Epithelial cell of prostate (primary cell): ENCODE data around the gene BRWD1.
"Not testable (repeated sequence)": the region's sequence is repeated elsewhere in the genome, so short reads cannot be mapped to it uniquely, and the experiment has no call there.

ENCODE experiments used
- DNase-seq: peaks from one replicate; pipeline ENCODE4 v3.0.0-alpha.2; 2011; ENCODE audit warnings: low read depth, low spot score
- H3K27ac ChIP-seq: fragments of 450-650 bp; 2 replicates; pipeline ENCODE4 v1.5.1; 2017; ENCODE audit warnings: mild to moderate bottlenecking

Gene BRWD1

GRCh38 chr21:39144191-39144590, 169.2 kb downstream of the BRWD1 start:
- H3K27ac ChIP-seq = no peak overlapping the region
- no peak for DNase-seq

- DNase-seq = no peak
- H3K27ac ChIP-seq = no peak overlapping the region
These were observed 170.5 kb downstream of the BRWD1 start for GRCh38 chr21:39142972-39143371.

GRCh38 chr21:39141502-39141901, 171.9 kb downstream of the BRWD1 start:
- no peak for DNase-seq
- H3K27ac ChIP-seq = no peak overlapping the region

- H3K27ac ChIP-seq = no peak overlapping the region
- no peak for DNase-seq
These were observed 175.9 kb downstream of the BRWD1 start for GRCh38 chr21:39137248-39138178.

DNA sequence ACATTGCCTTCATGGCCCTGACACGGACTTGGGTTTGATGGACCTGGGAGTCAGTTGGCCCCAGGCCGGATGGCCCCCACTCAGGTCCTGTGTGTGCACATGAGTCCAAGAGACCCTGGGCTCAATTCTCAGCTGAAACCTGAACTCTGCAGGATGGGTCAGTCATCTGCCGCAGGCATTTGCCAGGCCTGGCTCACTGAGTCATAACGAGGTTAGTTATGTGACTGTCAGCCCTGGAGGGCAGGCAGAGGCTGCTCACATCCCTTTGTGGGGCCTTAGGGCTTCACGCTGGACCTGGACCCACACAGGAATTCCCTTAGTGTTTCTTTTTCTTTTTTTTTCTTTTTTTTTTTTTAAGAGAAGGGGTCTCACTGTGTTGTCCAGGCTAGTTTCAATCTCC, 176.7 kb downstream of the BRWD1 start:
- no peak for DNase-seq

GRCh38 chr21:39136138-39136537, 177.3 kb downstream of the BRWD1 start:
- DNase-seq, H3K27ac ChIP-seq: not testable (repeated sequence)

More for the DNA sequence above, 176.7 kb downstream of the BRWD1 start:
- H3K27ac ChIP-seq = no peak overlapping the region

DNA sequence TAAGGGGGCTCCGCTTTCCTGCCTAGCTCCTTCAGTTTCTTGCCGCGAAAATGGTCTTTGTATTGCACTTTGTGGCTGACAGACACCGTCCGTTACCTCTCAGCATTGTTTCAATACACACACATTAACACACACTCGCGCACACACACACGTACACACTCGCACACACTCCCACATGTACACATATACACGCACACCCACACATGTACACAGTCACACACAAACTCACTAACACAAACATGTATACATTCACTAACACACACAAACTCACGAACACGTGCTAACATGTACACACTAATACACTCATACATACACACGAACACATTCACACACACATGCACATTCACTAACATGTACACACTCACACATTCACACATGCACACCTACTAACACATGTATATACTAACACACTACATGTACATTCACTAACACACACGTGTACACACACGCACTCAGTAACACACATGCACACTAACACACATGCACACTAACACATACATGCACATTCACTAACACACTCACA, 179.1 kb downstream of the BRWD1 start:
- no peak for DNase-seq
- H3K27ac ChIP-seq = no peak overlapping the region
